ENCODE measurements around the gene ATP23. TPM values are rescaled to one million over a fixed set of nuclear protein-coding genes. Genes with fewer than 3 reads are reported as not detected.
A peak's percentile ranks its signal among the peaks of the same experiment; 100 is the strongest.

Gene ATP23
- total RNA-seq, 2 donors from 2014 or later = 10.4 to 11.3 TPM

GRCh38 chr12:57893431-57894353, 47.7 kb upstream of the ATP23 start:
- peaks cover 6% of the 10 kb centered on the region for H3K27me3 ChIP-seq (ENCODE audit: control insufficient read depth, insufficient read depth, low read length, poor library complexity, severe bottlenecking)
- TF ChIP-seq, protein P1, sequence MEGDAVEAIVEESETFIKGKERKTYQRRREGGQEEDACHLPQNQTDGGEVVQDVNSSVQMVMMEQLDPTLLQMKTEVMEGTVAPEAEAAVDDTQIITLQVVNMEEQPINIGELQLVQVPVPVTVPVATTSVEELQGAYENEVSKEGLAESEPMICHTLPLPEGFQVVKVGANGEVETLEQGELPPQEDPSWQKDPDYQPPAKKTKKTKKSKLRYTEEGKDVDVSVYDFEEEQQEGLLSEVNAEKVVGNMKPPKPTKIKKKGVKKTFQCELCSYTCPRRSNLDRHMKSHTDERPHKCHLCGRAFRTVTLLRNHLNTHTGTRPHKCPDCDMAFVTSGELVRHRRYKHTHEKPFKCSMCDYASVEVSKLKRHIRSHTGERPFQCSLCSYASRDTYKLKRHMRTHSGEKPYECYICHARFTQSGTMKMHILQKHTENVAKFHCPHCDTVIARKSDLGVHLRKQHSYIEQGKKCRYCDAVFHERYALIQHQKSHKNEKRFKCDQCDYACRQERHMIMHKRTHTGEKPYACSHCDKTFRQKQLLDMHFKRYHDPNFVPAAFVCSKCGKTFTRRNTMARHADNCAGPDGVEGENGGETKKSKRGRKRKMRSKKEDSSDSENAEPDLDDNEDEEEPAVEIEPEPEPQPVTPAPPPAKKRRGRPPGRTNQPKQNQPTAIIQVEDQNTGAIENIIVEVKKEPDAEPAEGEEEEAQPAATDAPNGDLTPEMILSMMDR (conservative IDR thresholded peaks at IDR 0.05) = no peak
- Mint-ChIP-seq H3K4me1 (peaks cover 50% of the 10 kb centered on the region), H3K9me3 (no peaks in the 10 kb centered on the region), H3K27ac (peak overlapping the region; percentile 71), H3K4me3 (no peak overlapping the region), H3K27me3 (ENCODE audit: insufficient read depth) (peaks cover 5% of the 10 kb centered on the region), H3K36me3 (ENCODE audit: low read depth) (no peaks in the 10 kb centered on the region)
- H3K9ac ChIP-seq (ENCODE audit: extremely low read depth, low read length, poor library complexity, severe bottlenecking) = no peak overlapping the region
- H3K36me3 ChIP-seq (ENCODE audit: control insufficient read depth, insufficient read depth, low read length) = no peaks in the 10 kb centered on the region
- peak overlapping the region; percentile 52 for H3K27ac ChIP-seq (ENCODE audit: low read depth, low read length)
- no peak overlapping the region for H3K4me3 ChIP-seq (ENCODE audit: low read length)
- no peaks in the 10 kb centered on the region for H3K9me3 ChIP-seq (ENCODE audit: control insufficient read depth, low read length)
- peaks cover 14% of the 10 kb centered on the region for H3K4me1 ChIP-seq (ENCODE audit: control insufficient read depth, insufficient read depth, low read length)
- WGBS, 2 experiments (ENCODE audit: insufficient coverage in 1 of 2, insufficient read length in 1 of 2) = 71 to 72% methylated on average over 7 to 13 of the region's 13 CpGs
- DNase-seq = peak; percentile 85

DNA sequence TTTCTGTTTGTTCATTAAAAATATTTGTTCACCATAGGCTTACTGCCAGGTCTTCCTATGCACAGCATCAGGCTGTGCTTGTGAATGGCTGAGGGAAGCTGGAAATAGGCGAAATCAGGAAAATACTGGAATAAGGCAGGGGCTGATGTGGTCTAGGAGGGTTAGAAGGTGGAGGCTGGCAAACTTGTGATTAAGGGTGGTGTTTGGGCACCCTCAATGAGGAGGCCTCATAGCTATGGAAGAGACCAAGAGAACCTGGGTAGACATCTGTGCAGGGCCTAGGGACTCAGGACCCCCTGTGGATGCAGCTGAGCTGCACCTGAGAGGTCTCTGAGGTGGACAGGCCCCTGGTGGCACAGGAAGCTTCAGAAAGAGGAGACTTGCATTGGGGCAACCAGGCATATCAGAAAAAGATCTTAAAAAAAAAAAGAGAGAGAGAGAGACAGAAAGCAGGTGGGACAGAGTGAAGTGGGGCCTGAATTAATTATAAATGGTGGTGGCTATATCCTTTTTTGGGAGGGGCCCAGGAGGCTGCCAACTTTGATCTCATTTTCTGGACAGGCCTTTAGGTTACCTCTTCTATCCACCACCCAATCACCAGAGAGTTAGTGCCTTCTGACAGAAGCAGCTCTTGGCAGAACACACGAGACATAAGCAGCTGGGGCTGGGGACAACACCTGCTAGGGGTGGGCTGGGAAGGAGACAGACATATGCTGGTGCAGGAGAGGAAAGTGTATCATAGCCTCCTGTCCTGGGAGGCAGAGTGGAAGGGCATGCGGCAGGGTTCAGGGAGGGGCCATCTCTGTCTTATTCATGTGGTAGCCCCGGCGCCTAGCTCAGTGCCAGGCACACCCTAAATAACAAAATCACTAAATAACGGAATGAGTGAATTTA, 46.7 kb upstream of the ATP23 start:
- no peaks in the 10 kb centered on the region for H3K36me3 Mint-ChIP-seq (ENCODE audit: low read depth)
- peak; percentile 56 for DNase-seq
- H3K27me3 ChIP-seq (ENCODE audit: control insufficient read depth, insufficient read depth, low read length, poor library complexity, severe bottlenecking) = peaks cover 6% of the 10 kb centered on the region
- H3K9me3 ChIP-seq (ENCODE audit: control insufficient read depth, low read length) = no peaks in the 10 kb centered on the region
- H3K4me1 Mint-ChIP-seq = peaks cover 41% of the 10 kb centered on the region
- H3K27me3 Mint-ChIP-seq (ENCODE audit: insufficient read depth) = peaks cover 5% of the 10 kb centered on the region
- H3K9me3 Mint-ChIP-seq = no peaks in the 10 kb centered on the region
- 88 to 95% methylated on average over 6 of the region's 6 CpGs for WGBS, 2 experiments (ENCODE audit: insufficient coverage in 1 of 2, insufficient read length in 1 of 2)
- no peak overlapping the region for H3K4me3 Mint-ChIP-seq
- TF ChIP-seq, protein P1 (conservative IDR thresholded peaks at IDR 0.05) = no peak
- H3K4me3 ChIP-seq (ENCODE audit: low read length) = no peak overlapping the region
- H3K4me1 ChIP-seq (ENCODE audit: control insufficient read depth, insufficient read depth, low read length) = peaks cover 14% of the 10 kb centered on the region
- no peak overlapping the region for H3K27ac ChIP-seq (ENCODE audit: low read depth, low read length)
- no peak overlapping the region for H3K9ac ChIP-seq (ENCODE audit: extremely low read depth, low read length, poor library complexity, severe bottlenecking)
- H3K27ac Mint-ChIP-seq = no peak overlapping the region
- no peaks in the 10 kb centered on the region for H3K36me3 ChIP-seq (ENCODE audit: control insufficient read depth, insufficient read depth, low read length)

- Histone ChIP-seq H3K9ac (ENCODE audit: extremely low read depth, low read length, poor library complexity, severe bottlenecking) (no peak overlapping the region), H3K36me3 (ENCODE audit: control insufficient read depth, insufficient read depth, low read length) (no peaks in the 10 kb centered on the region), H3K27ac (ENCODE audit: low read depth, low read length) (no peak overlapping the region), H3K4me1 (ENCODE audit: control insufficient read depth, insufficient read depth, low read length) (peaks cover 14% of the 10 kb centered on the region), H3K9me3 (ENCODE audit: control insufficient read depth, low read length) (no peaks in the 10 kb centered on the region), H3K27me3 (ENCODE audit: control insufficient read depth, insufficient read depth, low read length, poor library complexity, severe bottlenecking) (peaks cover 6% of the 10 kb centered on the region), H3K4me3 (ENCODE audit: low read length) (no peak overlapping the region)
- no peaks in the 10 kb centered on the region for H3K36me3 Mint-ChIP-seq (ENCODE audit: low read depth)
- TF ChIP-seq, protein P1 (conservative IDR thresholded peaks at IDR 0.05) = no peak
- peak; percentile 55 for DNase-seq
- no peaks in the 10 kb centered on the region for H3K9me3 Mint-ChIP-seq
- peaks cover 5% of the 10 kb centered on the region for H3K27me3 Mint-ChIP-seq (ENCODE audit: insufficient read depth)
- H3K4me3 Mint-ChIP-seq = peak overlapping the region; percentile 64
- 79 to 85% methylated on average over 5 of the region's 5 CpGs for whole genome bisulfite sequencing, 2 experiments (ENCODE audit: insufficient coverage in 1 of 2, insufficient read length in 1 of 2)
- peak overlapping the region; percentile 64 for H3K27ac Mint-ChIP-seq
- peaks cover 39% of the 10 kb centered on the region for H3K4me1 Mint-ChIP-seq
These were observed 45.8 kb upstream of the ATP23 start for GRCh38 chr12:57895389-57896114.

Data from endodermal cell (in vitro differentiated cells).